IMR-90 (cell line): ENCODE data around the gene ORC6. TPM values are rescaled to one million over a fixed set of nuclear protein-coding genes. Genes with fewer than 3 reads are reported as not detected.

Experiments used
- ATAC-seq: fragments of 200-7000 bp; cut with Tn5 transposase; 2 replicates; pipeline ENCODE4 v1.9.1; 2020; ENCODE audit warnings: low read depth, mild to moderate bottlenecking, moderate library complexity
- BruUV-seq: library from RNA; stranded (reverse); fragments of 400-500 nt; replicated peaks from 2 replicates; lab custom pipeline; 2021; lab: Mats Ljungman, UMichigan
- CTCF ChIA-PET: fragments of 300-600 bp; formaldehyde crosslinking; extraction: SDS; loops from one replicate; lab custom pipeline; 2021; ENCODE audit warnings: antibody characterized with exemption; lab: Yijun Ruan, JAX
- POLR2A ChIA-PET: fragments of 300-600 bp; sonication (Branson Sonifier 250); formaldehyde crosslinking; loops from one replicate; lab custom pipeline; 2022; ENCODE audit warnings: antibody characterized with exemption; ENCODE audit not compliant: unreplicated experiment; lab: Charles Lee
- DNase-seq: peaks from one replicate; pipeline ENCODE4 v3.0.0; 2013
- H2AFZ ChIP-seq: replicated peaks from 2 replicates; pipeline ENCODE3; 2013; ENCODE audit warnings: low read length, mild to moderate bottlenecking; ENCODE audit not compliant: poor library complexity
- H2AK5ac ChIP-seq: 2 replicates; pipeline ENCODE4 v1.6.1; 2013; ENCODE audit warnings: low read depth, low read length, inconsistent platforms
- H2AK9ac ChIP-seq: replicated peaks from 2 replicates; pipeline ENCODE3; 2013; ENCODE audit warnings: mild to moderate bottlenecking, low read depth, low read length, moderate library complexity; ENCODE audit not compliant: poor library complexity
- H2BK120ac ChIP-seq: 2 replicates; pipeline ENCODE4 v1.6.1; 2013; ENCODE audit warnings: low read depth, low read length, inconsistent platforms
- H2BK15ac ChIP-seq: 3 replicates; pipeline ENCODE4 v1.6.1; 2013; ENCODE audit warnings: low read depth, low read length, inconsistent platforms
- H2BK20ac ChIP-seq: 2 replicates; pipeline ENCODE4 v1.6.1; 2013; ENCODE audit warnings: low read depth, mild to moderate bottlenecking, inconsistent platforms, low read length, moderate library complexity
- H2BK5ac ChIP-seq: 2 replicates; pipeline ENCODE4 v1.6.1; 2013; ENCODE audit warnings: mild to moderate bottlenecking, low read depth, low read length, inconsistent platforms; ENCODE audit not compliant: poor library complexity, severe bottlenecking
- H3K14ac ChIP-seq: replicated peaks from 2 replicates; pipeline ENCODE4 v1.6.1; 2013; ENCODE audit warnings: low read depth, low read length, inconsistent platforms
- H3K18ac ChIP-seq: 2 replicates; pipeline ENCODE4 v1.6.1; 2013; ENCODE audit warnings: low read depth, low read length, control low read depth
- H3K23ac ChIP-seq: 2 replicates; pipeline ENCODE4 v1.6.1; 2013; ENCODE audit warnings: low read depth, low read length, inconsistent platforms
- H3K27ac ChIP-seq: 2 replicates; pipeline ENCODE4 v1.5.1; 2013; ENCODE audit warnings: mild to moderate bottlenecking, control low read depth, low read length; ENCODE audit not compliant: insufficient read depth
- H3K27me3 ChIP-seq: 2 replicates; pipeline ENCODE4 v1.6.1; 2013; ENCODE audit warnings: low read length; ENCODE audit not compliant: control insufficient read depth, insufficient read depth
- H3K36me3 ChIP-seq: 2 replicates; pipeline ENCODE4 v1.6.1; 2013; ENCODE audit warnings: low read length, mixed read lengths; ENCODE audit not compliant: control insufficient read depth, insufficient read depth
- H3K4ac ChIP-seq: 2 replicates; pipeline ENCODE4 v1.6.1; 2013; ENCODE audit warnings: low read depth, low read length, inconsistent platforms
- H3K4me1 ChIP-seq: 2 replicates; pipeline ENCODE4 v1.6.1; 2013; ENCODE audit warnings: low read length, mixed read lengths; ENCODE audit not compliant: control insufficient read depth, insufficient read depth
- H3K4me2 ChIP-seq: 2 replicates; pipeline ENCODE4 v1.6.1; 2013; ENCODE audit warnings: low read depth, mild to moderate bottlenecking, control low read depth, low read length, moderate library complexity
- H3K4me3 ChIP-seq: 2 replicates; pipeline ENCODE4 v1.5.1; 2013; ENCODE audit warnings: low read depth, mild to moderate bottlenecking, control low read depth, low read length, moderate library complexity; ENCODE audit not compliant: insufficient read depth
- H3K56ac ChIP-seq: 2 replicates; pipeline ENCODE4 v1.6.1; 2013; ENCODE audit warnings: low read length, inconsistent platforms; ENCODE audit not compliant: insufficient read depth; ENCODE audit errors: extremely low read depth
- H3K79me1 ChIP-seq, 2 experiments: 2 replicates each; pipeline ENCODE4 v1.6.1; 2013; ENCODE audit warnings: low read length in 2 of 2, inconsistent platforms in 1 of 2, low read depth in 1 of 2
- H3K9ac ChIP-seq: 2 replicates; pipeline ENCODE4 v1.6.1; 2013; ENCODE audit warnings: low read depth, low read length, control low read depth
- H3K9me1 ChIP-seq: 2 replicates; pipeline ENCODE4 v1.6.1; 2013; ENCODE audit warnings: low read length, inconsistent platforms; ENCODE audit not compliant: insufficient read depth
- H3K9me3 ChIP-seq: 2 replicates; pipeline ENCODE4 v1.6.1; 2013; ENCODE audit warnings: low read length; ENCODE audit not compliant: control insufficient read depth, insufficient read depth
- H4K20me1 ChIP-seq: 2 replicates; pipeline ENCODE4 v1.6.1; 2013; ENCODE audit warnings: low read length, inconsistent platforms; ENCODE audit not compliant: insufficient read depth
- H4K5ac ChIP-seq: 2 replicates; pipeline ENCODE4 v1.6.1; 2013; ENCODE audit warnings: mild to moderate bottlenecking, low read depth, low read length, control low read depth
- H4K8ac ChIP-seq, 2 experiments: 2 replicates each; pipeline ENCODE4 v1.6.1; 2013; ENCODE audit warnings: low read depth in 2 of 2, low read length in 2 of 2, control low read depth in 1 of 2, inconsistent platforms in 1 of 2
- H4K91ac ChIP-seq: 2 replicates; pipeline ENCODE4 v1.6.1; 2013; ENCODE audit warnings: low read depth, low read length, inconsistent platforms; ENCODE audit not compliant: insufficient read depth
- CEBPB ChIP-seq: IDR thresholded peaks from 2 replicates; pipeline ENCODE4 v1.6.1; 2012; ENCODE audit warnings: low read depth, low read length, improper control_type of control experiment
- CHD1 ChIP-seq: IDR thresholded peaks from 2 replicates; pipeline ENCODE4 v1.6.1; 2012; ENCODE audit warnings: low read depth, low read length, improper control_type of control experiment
- MAZ ChIP-seq: IDR thresholded peaks from 2 replicates; pipeline ENCODE4 v1.6.1; 2012; ENCODE audit warnings: low read depth, mild to moderate bottlenecking, low read length, improper control_type of control experiment, moderate library complexity, borderline replicate concordance
- RAD21 ChIP-seq: IDR thresholded peaks from 2 replicates; pipeline ENCODE4 v1.6.1; 2012; ENCODE audit warnings: low read length, improper control_type of control experiment
- SMC3 ChIP-seq: fragments of 150-350 bp; IDR thresholded peaks from 2 replicates; pipeline ENCODE4 v1.6.1; 2016; ENCODE audit warnings: low read depth, mild to moderate bottlenecking, antibody characterized with exemption, low read length, moderate library complexity
- WGBS, 2 experiments: methylation state at CpG; one replicate each; pipeline versions ENCODE4 v1.1.5 to v1.1.7; 2013; ENCODE audit warnings: missing lambda C conversion rate in 2 of 2; ENCODE audit not compliant: insufficient read length in 1 of 2; ENCODE audit errors: extremely low coverage in 2 of 2; 5-methylcytosine and 5-hydroxymethylcytosine counted together
- dilution Hi-C: fragments of 300-500 bp; cut with HindIII; formaldehyde crosslinking; loops from one replicate; pipeline ENCODE4 v1.14.3; 2018; ENCODE audit warnings: low sequenced_read_pairs; ENCODE audit not compliant: unreplicated experiment
- in situ Hi-C: fragments of 300-500 bp; cut with MboI; formaldehyde crosslinking; loops from 3 replicates; pipeline ENCODE4 v1.14.3; 2019; ENCODE audit warnings: low sequenced_read_pairs, inconsistent platforms, mixed read lengths
- intact Hi-C: fragments of 100-400 bp; cut with micrococcal nuclease; formaldehyde crosslinking; loops from 2 replicates; pipeline ENCODE4 v1.10.0; 2022
- polyA plus RNA-seq, 3 experiments: library from polyadenylated mRNA; depleted of rRNA; stranded (reverse); fragments of >200 nt; gene quantifications; 2 replicates each; pipeline ENCODE4 v1.2.3, GENCODE V29; 2012; ENCODE audit warnings: low replicate concordance in 1 of 3
- total RNA-seq: library from RNA; depleted of rRNA; stranded (reverse); fragments of >200 nt; gene quantifications from 2 replicates; pipeline ENCODE4 v1.2.3, GENCODE V29; 2012
- TF ChIP-seq, protein P1 (sequence below): conservative IDR thresholded peaks from 2 replicates; pipeline ENCODE4 v1.5.1; 2012; ENCODE audit warnings: mild to moderate bottlenecking, low read depth, low read length, improper control_type of control experiment

The ORC6 gene
- total and polyA plus RNA-seq, 2 of the 4 experiments (the other 2 are of a cell fraction): 9.0 to 15.9 TPM

DNA sequence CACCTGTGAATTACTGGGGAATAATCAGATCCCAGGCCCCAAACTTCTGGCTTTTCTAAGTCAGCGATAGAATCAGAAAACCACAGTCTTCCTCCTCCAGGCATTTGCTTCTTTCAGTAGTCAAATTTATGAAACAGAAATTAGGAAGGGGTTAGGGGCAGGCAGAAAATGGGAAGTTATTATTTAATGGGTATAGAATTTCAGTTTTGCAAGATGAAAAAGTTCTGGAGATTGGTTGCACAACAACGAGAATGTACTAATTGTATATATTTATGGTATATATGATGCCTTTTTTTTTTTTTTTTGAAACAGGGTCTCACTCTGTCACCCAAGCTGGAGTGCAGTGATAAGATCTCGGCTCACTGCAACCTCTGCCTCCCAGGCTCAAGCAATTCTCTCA lies 23.5 kb downstream of the ORC6 start:
- no TSS peak for BruUV-seq
- ATAC-seq: no peak

More for the DNA sequence above, 23.5 kb downstream of the ORC6 start:
- no peak overlapping the region for H2AK9ac ChIP-seq
- intact Hi-C loops (no loop called here), dilution Hi-C loops (no loop called here), in situ Hi-C loops (no loop called here)
- no peak overlapping the region for H3K9ac ChIP-seq
- no peak overlapping the region for H3K4me2 ChIP-seq
- H2AFZ ChIP-seq: no peak overlapping the region
- H3K4me3 ChIP-seq: no peak overlapping the region
- WGBS, 2 experiments: no CpG with 5 or more reads among the region's 3 CpGs
- H3K79me1 ChIP-seq: no peaks in the 10 kb centered on the region
- no peaks in the 10 kb centered on the region for H3K36me3 ChIP-seq
- H3K4ac ChIP-seq: no peak overlapping the region
- no peaks in the 10 kb centered on the region for H3K9me1 ChIP-seq
- H2BK5ac ChIP-seq: no peak overlapping the region
- no peaks in the 10 kb centered on the region for H3K4me1 ChIP-seq
- no peak overlapping the region for H3K18ac ChIP-seq
- no peak overlapping the region for H2AK5ac ChIP-seq
- no peak for DNase-seq
- H3K27me3 ChIP-seq: no peaks in the 10 kb centered on the region
- CTCF ChIA-PET: no interaction called here
- H4K20me1 ChIP-seq: no peaks in the 10 kb centered on the region
- H2BK20ac ChIP-seq: no peak overlapping the region
- no peak overlapping the region for H3K14ac ChIP-seq
- no peak overlapping the region for H2BK15ac ChIP-seq
- H4K8ac ChIP-seq: no peak overlapping the region
- H3K9me3 ChIP-seq: no peaks in the 10 kb centered on the region
- POLR2A ChIA-PET: no interaction called here
- no peak overlapping the region for H3K23ac ChIP-seq
- H4K91ac ChIP-seq: no peak overlapping the region
- TF ChIP-seq CHD1 (no peak), SMC3 (no peak), MAZ (no peak), RAD21 (no peak), CEBPB (no peak)
- TF ChIP-seq, protein P1, sequence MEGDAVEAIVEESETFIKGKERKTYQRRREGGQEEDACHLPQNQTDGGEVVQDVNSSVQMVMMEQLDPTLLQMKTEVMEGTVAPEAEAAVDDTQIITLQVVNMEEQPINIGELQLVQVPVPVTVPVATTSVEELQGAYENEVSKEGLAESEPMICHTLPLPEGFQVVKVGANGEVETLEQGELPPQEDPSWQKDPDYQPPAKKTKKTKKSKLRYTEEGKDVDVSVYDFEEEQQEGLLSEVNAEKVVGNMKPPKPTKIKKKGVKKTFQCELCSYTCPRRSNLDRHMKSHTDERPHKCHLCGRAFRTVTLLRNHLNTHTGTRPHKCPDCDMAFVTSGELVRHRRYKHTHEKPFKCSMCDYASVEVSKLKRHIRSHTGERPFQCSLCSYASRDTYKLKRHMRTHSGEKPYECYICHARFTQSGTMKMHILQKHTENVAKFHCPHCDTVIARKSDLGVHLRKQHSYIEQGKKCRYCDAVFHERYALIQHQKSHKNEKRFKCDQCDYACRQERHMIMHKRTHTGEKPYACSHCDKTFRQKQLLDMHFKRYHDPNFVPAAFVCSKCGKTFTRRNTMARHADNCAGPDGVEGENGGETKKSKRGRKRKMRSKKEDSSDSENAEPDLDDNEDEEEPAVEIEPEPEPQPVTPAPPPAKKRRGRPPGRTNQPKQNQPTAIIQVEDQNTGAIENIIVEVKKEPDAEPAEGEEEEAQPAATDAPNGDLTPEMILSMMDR: no peak
- no peak overlapping the region for H3K56ac ChIP-seq
- H3K27ac ChIP-seq: no peak overlapping the region
- H4K5ac ChIP-seq: no peak overlapping the region
- H2BK120ac ChIP-seq: no peak overlapping the region
